ENCODE measurements around the gene SMIM21. TPM values are rescaled to one million over a fixed set of nuclear protein-coding genes. Genes with fewer than 3 reads are reported as not detected.

The SMIM21 gene
- total and polyA plus RNA-seq, 2 of the 8 experiments (the other 6 are each of a cell fraction or from before 2014, with no cell fraction given) = not detected

DNA sequence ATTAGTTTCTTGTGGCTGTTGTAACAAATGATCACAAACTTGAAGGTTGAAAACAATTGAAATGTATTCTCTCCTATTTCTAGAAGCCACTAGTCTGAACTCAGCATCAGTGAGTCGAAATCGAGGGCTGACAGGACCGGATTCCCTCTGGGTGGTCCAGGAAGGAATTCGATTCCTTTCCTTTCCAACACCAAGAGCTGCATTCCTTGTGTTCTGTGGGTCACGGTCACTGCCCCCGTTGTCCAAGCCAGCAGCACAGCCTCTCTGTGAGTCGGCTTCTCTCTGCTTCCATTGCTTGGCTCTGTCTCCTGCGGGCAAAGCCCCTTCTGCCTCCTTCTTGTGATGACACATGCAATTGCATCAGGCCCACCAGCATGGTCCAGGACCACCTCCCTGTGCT is 67.3 kb downstream of the SMIM21 start:
- H3K79me2 ChIP-seq (ENCODE audit: control insufficient read depth in 1 of 2, insufficient read depth in 2 of 2, low read length in 2 of 2) = no peaks in the 10 kb centered on the region
- H2BK5ac ChIP-seq (ENCODE audit: low read depth, low read length) = no peak overlapping the region; the same call in 1 of the 2 replicates
- no peak overlapping the region for H2BK120ac ChIP-seq (replicated peaks; ENCODE audit: low read depth, low read length)
- H3K23me2 ChIP-seq (ENCODE audit: low read depth, low read length) = peaks cover 7% of the 10 kb centered on the region; the same call in 1 of the 2 replicates
- H3K18ac ChIP-seq (ENCODE audit: extremely low read depth, low read length) = no peak overlapping the region
- no peak overlapping the region for H3K4me3 ChIP-seq (ENCODE audit: extremely low read depth in 1 of 4, insufficient read depth in 2 of 4, low read depth in 3 of 4, low read length in 4 of 4)
- no peak overlapping the region for H4K5ac ChIP-seq (ENCODE audit: insufficient read length, low read depth, low read length)
- TF ChIP-seq CREB1 (IDR thresholded peaks at IDR 0.05) = no peak
- peaks cover 0 to 4% of the 10 kb centered on the region in 2 experiments for H4K20me1 ChIP-seq (replicated peaks in 1 of 2; ENCODE audit: control insufficient read depth in 1 of 2, insufficient read depth in 2 of 2, low read length in 2 of 2)
- no peak overlapping the region for H2BK12ac ChIP-seq (ENCODE audit: low read depth, low read length)
- DNase-seq (ENCODE audit: low read depth in 1 of 2, low spot score in 2 of 2) (no peak), FAIRE-seq (no peak)
- H3K56ac ChIP-seq (replicated peaks; ENCODE audit: insufficient read length, low read depth, low read length) = no peak overlapping the region
- no peak overlapping the region for H3K4ac ChIP-seq (replicated peaks; ENCODE audit: insufficient read length, low read depth, low read length)
- H3K9ac ChIP-seq (replicated peaks in 1 of 4; ENCODE audit: extremely low read depth in 1 of 4, low read depth in 3 of 4, low read length in 3 of 4) = no peak overlapping the region
- H3K27me3 ChIP-seq (replicated peaks in 1 of 4; ENCODE audit: control insufficient read depth in 3 of 4, extremely low read depth in 1 of 4, insufficient read depth in 3 of 4, low read length in 3 of 4) = no peaks in the 10 kb centered on the region
- no peaks in the 10 kb centered on the region; a peak in 1 of 7 replicates for H3K4me1 ChIP-seq (replicated peaks in 1 of 4; ENCODE audit: control insufficient read depth in 3 of 4, insufficient read depth in 4 of 4, low read length in 3 of 4)
- POLR2A ChIA-PET (ENCODE audit: partially characterized antibody) = no interaction called here
- no peak overlapping the region for H2AK5ac ChIP-seq (ENCODE audit: low read depth, low read length)
- no peak overlapping the region for H2AFZ ChIP-seq (ENCODE audit: low read length)
- H3K36me3 ChIP-seq (ENCODE audit: control insufficient read depth in 2 of 4, insufficient read depth in 4 of 4, low read length in 3 of 4) = no peaks in the 10 kb centered on the region
- WGBS, 2 experiments (ENCODE audit: extremely low coverage in 1 of 2, insufficient coverage in 1 of 2, insufficient read length in 1 of 2, insufficient replicate concordance in 2 of 2, low coverage in 1 of 2, low lambda C conversion rate in 2 of 2, missing lambda C conversion rate in 1 of 2) = 80% methylated on average over 8 of the region's 8 CpGs; no CpG with 5 or more reads in 1 of the 2 experiments
- no peak overlapping the region for H3K27ac ChIP-seq (ENCODE audit: low read depth, low read length)
- H3K9me3 ChIP-seq (ENCODE audit: insufficient read depth in 2 of 2, low read depth in 1 of 2, low read length in 1 of 2) = peaks cover 5 to 12% of the 10 kb centered on the region in 2 experiments; a peak in 2 of 4 replicates
- H3K23ac ChIP-seq (ENCODE audit: insufficient read length) = no peak overlapping the region
- H2BK15ac ChIP-seq (ENCODE audit: low read length) = no peak overlapping the region
- no peak overlapping the region for H3K4me2 ChIP-seq (ENCODE audit: insufficient read depth in 1 of 2, low read depth in 2 of 2, low read length in 2 of 2)
- no peak overlapping the region for H3K14ac ChIP-seq (ENCODE audit: insufficient read length)
- no peak overlapping the region for H2BK20ac ChIP-seq (ENCODE audit: low read length)
- no peak overlapping the region for H4K91ac ChIP-seq (replicated peaks; ENCODE audit: insufficient read length, low read length)
- CTCF ChIA-PET (ENCODE audit: partially characterized antibody) = interaction anchor here (0.9 kb wide), 1 partner anchor 119 kb away, joined by 3 read pairs; no protein-coding TSS in a partner anchor
- no peaks in the 10 kb centered on the region for H3K79me1 ChIP-seq (ENCODE audit: low read depth, low read length)
- H4K8ac ChIP-seq (ENCODE audit: extremely low read depth, insufficient read depth, low read length) = no peak overlapping the region

Other genes with a start within 250 kb of the SMIM21 start
- 3.6 and 3.9 TPM in 2 replicates for gene PTGR3, start 218.6 kb downstream of the SMIM21 start, total RNA-seq (2021; fragmentation: NEBNext Ultra II Directional; extraction: Animal tissue kit (Norgen Biotek cat#: 25700))
- 2.0 and 2.8 TPM in 2 replicates for gene PTGR3, start 218.6 kb downstream of the SMIM21 start, polyA plus RNA-seq (2011; rRNA removed)
- gene TSHZ1, start 216.9 kb downstream of the SMIM21 start, total RNA-seq (2021; fragmentation: NEBNext Ultra II Directional; extraction: Animal tissue kit (Norgen Biotek cat#: 25700)) = 0.25 and 0.32 TPM in 2 replicates
- 0.03 and 0.06 TPM in 2 replicates for gene TSHZ1, start 216.9 kb downstream of the SMIM21 start, polyA plus RNA-seq (2011; rRNA removed)